NCI-H510A (cell line): Measurements from ENCODE around the gene PCDH17.

Source experiments
- DNase-seq: peaks from one replicate; lab custom pipeline; 2025; lab: John Stamatoyannopoulos, UW

Gene PCDH17, protein sequence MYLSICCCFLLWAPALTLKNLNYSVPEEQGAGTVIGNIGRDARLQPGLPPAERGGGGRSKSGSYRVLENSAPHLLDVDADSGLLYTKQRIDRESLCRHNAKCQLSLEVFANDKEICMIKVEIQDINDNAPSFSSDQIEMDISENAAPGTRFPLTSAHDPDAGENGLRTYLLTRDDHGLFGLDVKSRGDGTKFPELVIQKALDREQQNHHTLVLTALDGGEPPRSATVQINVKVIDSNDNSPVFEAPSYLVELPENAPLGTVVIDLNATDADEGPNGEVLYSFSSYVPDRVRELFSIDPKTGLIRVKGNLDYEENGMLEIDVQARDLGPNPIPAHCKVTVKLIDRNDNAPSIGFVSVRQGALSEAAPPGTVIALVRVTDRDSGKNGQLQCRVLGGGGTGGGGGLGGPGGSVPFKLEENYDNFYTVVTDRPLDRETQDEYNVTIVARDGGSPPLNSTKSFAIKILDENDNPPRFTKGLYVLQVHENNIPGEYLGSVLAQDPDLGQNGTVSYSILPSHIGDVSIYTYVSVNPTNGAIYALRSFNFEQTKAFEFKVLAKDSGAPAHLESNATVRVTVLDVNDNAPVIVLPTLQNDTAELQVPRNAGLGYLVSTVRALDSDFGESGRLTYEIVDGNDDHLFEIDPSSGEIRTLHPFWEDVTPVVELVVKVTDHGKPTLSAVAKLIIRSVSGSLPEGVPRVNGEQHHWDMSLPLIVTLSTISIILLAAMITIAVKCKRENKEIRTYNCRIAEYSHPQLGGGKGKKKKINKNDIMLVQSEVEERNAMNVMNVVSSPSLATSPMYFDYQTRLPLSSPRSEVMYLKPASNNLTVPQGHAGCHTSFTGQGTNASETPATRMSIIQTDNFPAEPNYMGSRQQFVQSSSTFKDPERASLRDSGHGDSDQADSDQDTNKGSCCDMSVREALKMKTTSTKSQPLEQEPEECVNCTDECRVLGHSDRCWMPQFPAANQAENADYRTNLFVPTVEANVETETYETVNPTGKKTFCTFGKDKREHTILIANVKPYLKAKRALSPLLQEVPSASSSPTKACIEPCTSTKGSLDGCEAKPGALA (N-terminal part only)

GRCh38 chr13:57631596-57632275 lies at the start of gene PCDH17:
Gene PCDH17, plus strand, starts transcription at chr13:57631744. Its CDS starts 803 bp downstream, at chr13:57632547.
- DNase-seq = peak; percentile 20

DNA sequence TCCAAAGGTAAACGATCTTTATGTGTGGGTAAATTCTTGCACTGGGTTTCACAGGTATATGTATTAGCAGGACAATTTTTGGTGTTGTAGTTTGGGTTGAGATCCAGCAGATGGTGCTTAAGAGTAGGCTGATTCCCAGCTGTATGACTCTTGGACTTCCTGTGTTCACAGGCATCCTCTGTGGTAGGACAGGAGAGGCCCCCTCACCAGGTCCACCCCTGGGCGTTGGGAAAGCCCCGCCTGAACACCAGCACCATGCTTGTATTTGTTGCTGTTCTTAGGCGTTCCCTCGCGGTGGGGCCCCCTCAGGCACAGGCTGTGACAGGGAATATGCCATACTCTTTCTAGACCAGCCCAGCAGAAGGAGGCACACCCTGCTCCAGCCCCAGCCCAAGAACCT lies 49.5 kb upstream of the PCDH17 start:
- DNase-seq = no peak

GRCh38 chr13:57583529-57583928 lies 48.0 kb upstream of the PCDH17 start:
- DNase-seq = no peak

DNA sequence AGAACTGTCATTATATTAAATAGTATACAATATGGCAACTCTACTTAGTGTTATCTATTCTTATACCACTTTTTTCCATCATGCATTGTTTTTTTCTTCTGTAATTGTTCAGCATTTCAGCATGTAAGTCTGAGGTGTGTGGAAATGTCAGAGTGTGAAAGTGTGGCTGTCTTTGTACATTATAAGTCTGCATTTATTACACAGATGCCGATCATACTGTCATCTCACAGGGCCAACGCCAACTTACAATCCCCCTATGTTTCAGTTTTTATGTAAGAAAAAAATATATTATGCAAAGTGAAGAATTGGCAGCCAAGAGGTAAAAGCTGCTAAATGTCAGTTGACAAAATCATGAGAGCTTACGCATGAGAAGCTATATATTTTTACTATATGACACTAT lies 42.9 kb upstream of the PCDH17 start:
- DNase-seq = no peak

- no peak for DNase-seq
Observed at GRCh38 chr13:57595775-57596174, 35.8 kb upstream of the PCDH17 start.

- DNase-seq = no peak
Observed at GRCh38 chr13:57601536-57601935, 30.0 kb upstream of the PCDH17 start.

DNA sequence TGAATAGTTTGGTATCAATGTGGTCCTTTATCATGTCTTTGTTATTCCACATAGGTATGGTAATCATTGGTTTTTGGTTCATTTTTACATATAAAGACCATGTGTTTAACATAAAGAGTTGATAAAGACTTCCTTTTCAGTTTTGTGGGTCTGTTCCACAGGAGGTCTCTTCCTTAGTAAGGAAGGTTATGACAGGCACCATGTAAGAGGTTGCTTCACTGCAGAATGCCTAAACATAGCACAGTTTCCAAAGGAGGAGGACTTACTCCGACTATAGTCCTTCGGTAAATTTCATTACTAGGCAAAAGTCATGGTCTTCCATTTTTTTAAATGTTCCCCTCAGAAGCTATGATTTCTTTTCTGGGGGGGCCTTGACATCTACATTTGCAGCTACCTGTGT lies 27.1 kb upstream of the PCDH17 start:
- no peak for DNase-seq

GRCh38 chr13:57611969-57612368 lies 19.6 kb upstream of the PCDH17 start:
- DNase-seq = no peak

DNA sequence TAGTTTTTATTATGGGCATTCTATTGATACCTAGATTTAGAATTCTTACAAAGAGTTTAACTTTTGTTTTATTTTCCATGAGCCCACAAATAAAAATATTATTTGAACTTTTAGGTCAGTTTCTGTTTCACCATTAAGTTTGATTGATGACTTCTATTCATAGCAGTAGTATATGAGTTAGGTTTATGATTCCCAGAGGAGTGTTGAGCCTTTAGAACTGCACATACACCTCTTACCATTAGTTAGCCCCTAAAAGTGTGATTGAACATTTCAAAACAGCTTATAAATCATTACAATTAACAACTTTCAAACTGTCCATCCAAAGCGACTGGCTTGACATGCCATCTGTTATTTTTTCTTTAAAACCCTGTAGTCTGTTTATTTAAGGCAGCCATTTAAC lies 19.0 kb upstream of the PCDH17 start:
- DNase-seq = no peak

GRCh38 chr13:57624565-57625435 lies 6.7 kb upstream of the PCDH17 start:
- DNase-seq = no peak

GRCh38 chr13:57627663-57628062 lies 3.9 kb upstream of the PCDH17 start:
- DNase-seq = no peak

- DNase-seq = no peak
Observed at GRCh38 chr13:57629391-57629804, 2.1 kb upstream of the PCDH17 start.

DNA sequence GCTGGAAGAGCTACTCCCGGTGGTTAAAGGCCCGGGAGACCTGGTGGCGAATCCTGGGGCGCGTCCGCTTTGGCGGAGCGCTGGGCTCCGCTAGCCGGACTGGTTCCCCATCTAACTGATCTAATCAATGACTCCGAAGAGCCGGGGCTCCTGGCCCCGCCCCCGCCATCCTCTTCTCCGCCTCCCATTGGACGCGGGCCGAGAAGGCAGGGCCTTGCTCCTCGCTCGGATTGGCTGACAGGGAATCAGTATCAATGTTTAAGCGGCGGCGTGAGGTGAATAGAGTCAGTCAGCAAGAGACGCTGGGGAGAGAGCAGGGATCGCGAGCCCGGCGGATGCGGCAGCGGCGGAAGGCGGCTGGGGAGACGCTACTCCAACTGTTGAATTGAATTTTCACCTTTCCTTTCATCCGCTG lies 1.7 kb upstream of the PCDH17 start:
- DNase-seq = peak; percentile 72

GRCh38 chr13:57630661-57631595 lies 616 bp upstream of the PCDH17 start:
- no peak for DNase-seq

DNA sequence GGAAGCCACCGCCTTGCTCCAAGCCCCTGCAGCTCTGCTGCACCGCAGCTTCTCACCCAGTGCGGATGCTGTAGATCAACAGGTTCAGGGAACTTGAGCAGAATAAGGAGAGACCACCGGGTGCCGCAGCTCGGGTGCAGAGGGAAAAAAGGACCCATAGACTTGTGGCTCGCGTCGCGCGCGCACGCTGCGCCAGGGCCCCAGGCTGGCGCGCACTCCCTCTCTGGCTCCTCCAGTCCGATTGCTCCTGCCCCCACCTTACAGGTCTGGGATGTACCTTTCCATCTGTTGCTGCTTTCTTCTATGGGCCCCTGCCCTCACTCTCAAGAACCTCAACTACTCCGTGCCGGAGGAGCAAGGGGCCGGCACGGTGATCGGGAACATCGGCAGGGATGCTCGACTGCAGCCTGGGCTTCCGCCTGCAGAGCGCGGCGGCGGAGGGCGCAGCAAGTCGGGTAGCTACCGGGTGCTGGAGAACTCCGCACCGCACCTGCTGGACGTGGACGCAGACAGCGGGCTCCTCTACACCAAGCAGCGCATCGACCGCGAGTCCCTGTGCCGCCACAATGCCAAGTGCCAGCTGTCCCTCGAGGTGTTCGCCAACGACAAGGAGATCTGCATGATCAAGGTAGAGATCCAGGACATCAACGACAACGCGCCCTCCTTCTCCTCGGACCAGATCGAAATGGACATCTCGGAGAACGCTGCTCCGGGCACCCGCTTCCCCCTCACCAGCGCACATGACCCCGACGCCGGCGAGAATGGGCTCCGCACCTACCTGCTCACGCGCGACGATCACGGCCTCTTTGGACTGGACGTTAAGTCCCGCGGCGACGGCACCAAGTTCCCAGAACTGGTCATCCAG lies 964 bp downstream of the PCDH17 start:
- peak; percentile 17 for DNase-seq

- DNase-seq = no peak
Observed at GRCh38 chr13:57633141-57633949, 1.8 kb downstream of the PCDH17 start.

DNA sequence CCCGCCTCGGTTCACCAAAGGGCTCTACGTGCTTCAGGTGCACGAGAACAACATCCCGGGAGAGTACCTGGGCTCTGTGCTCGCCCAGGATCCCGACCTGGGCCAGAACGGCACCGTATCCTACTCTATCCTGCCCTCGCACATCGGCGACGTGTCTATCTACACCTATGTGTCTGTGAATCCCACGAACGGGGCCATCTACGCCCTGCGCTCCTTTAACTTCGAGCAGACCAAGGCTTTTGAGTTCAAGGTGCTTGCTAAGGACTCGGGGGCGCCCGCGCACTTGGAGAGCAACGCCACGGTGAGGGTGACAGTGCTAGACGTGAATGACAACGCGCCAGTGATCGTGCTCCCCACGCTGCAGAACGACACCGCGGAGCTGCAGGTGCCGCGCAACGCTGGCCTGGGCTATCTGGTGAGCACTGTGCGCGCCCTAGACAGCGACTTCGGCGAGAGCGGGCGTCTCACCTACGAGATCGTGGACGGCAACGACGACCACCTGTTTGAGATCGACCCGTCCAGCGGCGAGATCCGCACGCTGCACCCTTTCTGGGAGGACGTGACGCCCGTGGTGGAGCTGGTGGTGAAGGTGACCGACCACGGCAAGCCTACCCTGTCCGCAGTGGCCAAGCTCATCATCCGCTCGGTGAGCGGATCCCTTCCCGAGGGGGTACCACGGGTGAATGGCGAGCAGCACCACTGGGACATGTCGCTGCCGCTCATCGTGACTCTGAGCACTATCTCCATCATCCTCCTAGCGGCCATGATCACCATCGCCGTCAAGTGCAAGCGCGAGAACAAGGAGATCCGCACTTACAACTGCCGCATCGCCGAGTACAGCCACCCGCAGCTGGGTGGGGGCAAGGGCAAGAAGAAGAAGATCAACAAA lies 2.6 kb downstream of the PCDH17 start:
- peak; percentile 27 for DNase-seq
